ENCODE data around the gene PROSER3. TPM values are rescaled to one million over a fixed set of nuclear protein-coding genes. Genes with fewer than 3 reads are reported as not detected.

The PROSER3 gene
- total and polyA plus RNA-seq, 2 experiments from 2014 or later: 21.8 to 28.0 TPM

GRCh38 chr19:35805526-35806102 is 47.6 kb downstream of the PROSER3 start:
- Histone ChIP-seq H3K27ac (ENCODE audit: low read depth) (no peak overlapping the region), H3K4me1 (ENCODE audit: insufficient read depth) (no peaks in the 10 kb centered on the region), H3K4me3 (no peak overlapping the region), H4K20me1 (replicated peaks; ENCODE audit: insufficient read depth) (no peaks in the 10 kb centered on the region), H3K36me3 (ENCODE audit: insufficient read depth) (no peaks in the 10 kb centered on the region), H3K79me2 (replicated peaks; ENCODE audit: insufficient read depth) (no peaks in the 10 kb centered on the region), H3F3A (replicated peaks; ENCODE audit: low read depth) (no peaks in the 10 kb centered on the region), H3K4me2 (no peak overlapping the region), H3K27me3 (ENCODE audit: insufficient read depth) (no peaks in the 10 kb centered on the region), H2AFZ (no peak overlapping the region), H3K9me2 (ENCODE audit: insufficient read depth) (no peaks in the 10 kb centered on the region)
- TF ChIP-seq EZH2phosphoT487 (IDR thresholded peaks at IDR 0.05; ENCODE audit: unreplicated experiment) (no peak), REST (IDR thresholded peaks at IDR 0.05; ENCODE audit: unreplicated experiment) (no peak), JUNB (IDR thresholded peaks at IDR 0.05; ENCODE audit: unreplicated experiment) (no peak), CTCF (conservative IDR thresholded peaks at IDR 0.05; ENCODE audit: low read depth in 2 of 2) (no peak), EZH2 (IDR thresholded peaks at IDR 0.05; ENCODE audit: low read depth, unreplicated experiment) (no peak), ZNF331 (CRISPR knock-in tag; IDR thresholded peaks at IDR 0.05; ENCODE audit: low read depth) (no peak), ZNF114 (CRISPR knock-in tag; IDR thresholded peaks at IDR 0.05) (no peak), ETS1 (IDR thresholded peaks at IDR 0.05) (no peak), POLR2AphosphoS5 (IDR thresholded peaks at IDR 0.05; ENCODE audit: low read depth) (no peak), STAT1 (IDR thresholded peaks at IDR 0.05; ENCODE audit: unreplicated experiment) (no peak), ZNF462 (CRISPR knock-in tag; IDR thresholded peaks at IDR 0.05) (no peak), NANOG (IDR thresholded peaks at IDR 0.05; ENCODE audit: borderline replicate concordance) (no peak), CREB1 (CRISPR knock-in tag; IDR thresholded peaks at IDR 0.05; ENCODE audit: low read depth) (no peak)
- Mint-ChIP-seq H3K27me3 (ENCODE audit: insufficient read depth, low read depth, poor library complexity) (peaks cover 11% of the 10 kb centered on the region), H3K9me3 (no peaks in the 10 kb centered on the region), H3K27ac (no peak overlapping the region), H3K4me1 (peaks cover 3% of the 10 kb centered on the region; the same call in 1 of the 3 replicates), H3K36me3 (ENCODE audit: low read depth) (no peaks in the 10 kb centered on the region), H3K4me3 (no peak overlapping the region)
- ATAC-seq (no peak), DNase-seq (ENCODE audit: low spot score) (no peak)

Measured in GM23338 (cell line).